Measurements from ENCODE around the gene GPR18.

GRCh38 chr13:99208185-99208584, 50.0 kb downstream of the GPR18 start:
- TF ChIP-seq CTCF (IDR thresholded peaks at IDR 0.05) (no peak), ZFX (IDR thresholded peaks at IDR 0.05; ENCODE audit: borderline replicate concordance) (no peak)
